Limb (tissue), 2 donors: Measurements from ENCODE around the gene RGSL1.

Source experiments
- DNase-seq, 2 donors: peaks; one replicate each; pipeline ENCODE4 v3.0.0-alpha.2; 2016; ENCODE audit errors: extremely low spot score in 2 of 2

RGSL1 gene

DNA sequence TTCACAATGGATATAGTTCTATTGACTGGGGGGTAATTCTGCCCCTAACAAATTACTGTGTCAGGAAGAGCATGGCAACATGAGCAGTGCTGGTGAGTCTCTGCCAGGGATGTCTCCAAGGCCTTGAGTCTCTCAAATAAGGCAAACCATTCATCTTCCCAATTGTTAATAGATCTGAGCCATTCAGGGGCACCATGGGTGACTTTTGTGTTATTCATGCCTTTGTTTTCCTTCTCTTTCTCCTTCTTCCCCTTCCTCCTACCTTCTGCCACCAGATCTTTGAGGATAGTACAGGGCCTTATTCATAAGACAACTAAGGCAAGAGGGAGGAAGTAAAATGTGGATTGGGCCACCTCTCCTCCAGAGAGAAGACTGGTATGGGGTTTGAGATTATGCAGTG, at the start of gene RGSL1:
TSS of gene RGSL1 (plus strand) at position 60 of the 400 bp plus-strand sequence. CDS start at position 80, 20 bp downstream.
- no peak for DNase-seq

DNA sequence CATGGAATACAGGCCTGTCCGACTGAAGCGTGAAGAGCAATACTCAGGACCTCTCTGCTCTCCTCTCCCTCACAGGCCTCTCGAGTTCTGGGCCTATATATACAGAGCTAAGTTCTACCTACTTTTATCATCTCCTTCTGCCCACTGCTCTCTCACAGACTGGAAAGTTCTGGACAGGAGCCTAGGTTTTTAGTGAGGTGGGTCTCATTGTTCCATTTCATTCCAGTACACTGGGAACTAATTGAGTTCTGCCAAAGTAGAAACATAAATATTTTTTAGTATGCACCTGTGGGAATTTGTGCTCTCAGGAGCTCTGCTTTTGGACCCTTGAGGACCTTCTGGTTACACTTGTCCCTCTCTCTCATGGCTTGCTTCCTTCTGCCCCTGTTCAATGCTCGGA, 49.4 kb upstream of the RGSL1 start, which contains the start of gene TEDDM1:
TSS of gene TEDDM1 (minus strand) at position 101 of the 400 bp plus-strand sequence. CDS start 182 bp downstream, outside the sequence.
- DNase-seq = no peak

DNA sequence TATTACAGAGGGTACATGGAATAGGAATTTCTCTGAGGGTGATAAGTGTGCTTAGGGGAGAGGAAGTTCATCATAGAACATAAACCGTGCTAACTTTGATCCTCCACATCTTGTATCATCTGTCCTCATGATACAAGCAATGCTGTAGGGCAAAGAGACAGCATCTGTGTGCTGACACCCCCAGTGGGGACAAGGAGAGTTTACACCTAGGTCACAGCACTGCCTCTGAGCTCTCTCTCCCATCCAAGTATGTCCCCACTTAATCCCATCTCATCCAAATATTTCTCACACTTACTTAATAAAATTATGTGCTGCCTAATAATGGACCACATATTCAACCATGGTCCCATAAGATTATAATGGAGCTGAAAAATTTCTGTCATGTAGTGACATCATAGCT, 45.2 kb upstream of the RGSL1 start:
- no peak for DNase-seq

DNA sequence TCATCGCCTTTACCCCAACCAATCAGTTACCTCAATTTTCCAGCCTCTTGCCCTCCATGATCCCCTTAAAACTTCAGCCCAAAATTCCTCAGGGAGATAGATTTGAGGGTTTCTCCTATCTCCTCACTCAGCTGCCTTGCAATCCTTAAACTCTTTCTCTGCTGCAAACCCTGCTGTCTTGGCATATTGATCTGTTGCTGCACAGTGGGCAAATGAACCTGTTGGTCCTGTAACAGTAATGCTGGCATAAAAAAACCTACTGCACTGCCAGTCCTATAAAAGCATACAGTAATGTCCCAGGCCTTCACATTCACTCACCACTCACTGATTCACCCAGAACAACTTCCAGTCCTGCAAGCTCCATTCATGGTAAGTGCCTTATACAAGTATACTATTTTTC, 44.4 kb upstream of the RGSL1 start:
- DNase-seq = no peak

DNA sequence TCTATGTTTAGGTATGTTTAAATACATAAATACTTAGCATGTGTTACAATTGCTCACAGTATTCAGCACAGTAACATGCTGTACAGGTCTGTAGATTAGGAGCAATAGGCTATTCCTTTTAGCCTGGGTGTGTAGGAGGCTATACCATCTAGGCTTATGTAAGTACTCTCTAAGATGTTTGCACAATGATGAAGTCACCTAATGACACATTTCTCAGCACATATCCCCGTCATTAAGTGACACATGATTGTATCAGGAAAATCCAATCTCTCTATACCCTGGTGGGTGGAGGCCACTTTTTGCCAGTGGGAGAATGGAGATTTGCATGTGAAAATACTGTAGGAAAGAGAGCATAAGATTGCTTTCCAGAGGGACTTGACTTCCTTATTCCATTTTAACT, 43.9 kb upstream of the RGSL1 start:
- DNase-seq = no peak

DNA sequence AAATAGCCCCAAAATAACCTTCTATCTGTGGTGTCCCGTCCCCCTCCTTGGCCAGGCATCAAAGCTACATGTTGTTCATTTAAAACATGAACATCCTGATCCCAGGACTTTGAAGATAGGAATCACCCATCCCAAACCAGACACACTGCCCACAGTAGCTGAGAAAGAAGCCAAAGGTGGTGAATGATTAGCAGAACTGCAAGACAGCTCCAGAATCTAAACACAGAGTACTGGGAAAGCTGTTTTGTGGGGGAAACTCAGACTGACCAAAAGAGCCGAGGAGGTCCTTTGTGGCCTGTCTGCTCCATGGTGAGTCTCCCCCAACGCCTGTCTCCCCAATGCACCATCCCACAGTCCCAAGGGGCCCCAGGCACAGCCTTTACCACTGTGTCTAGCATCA, 42.2 kb upstream of the RGSL1 start:
- no peak for DNase-seq

DNA sequence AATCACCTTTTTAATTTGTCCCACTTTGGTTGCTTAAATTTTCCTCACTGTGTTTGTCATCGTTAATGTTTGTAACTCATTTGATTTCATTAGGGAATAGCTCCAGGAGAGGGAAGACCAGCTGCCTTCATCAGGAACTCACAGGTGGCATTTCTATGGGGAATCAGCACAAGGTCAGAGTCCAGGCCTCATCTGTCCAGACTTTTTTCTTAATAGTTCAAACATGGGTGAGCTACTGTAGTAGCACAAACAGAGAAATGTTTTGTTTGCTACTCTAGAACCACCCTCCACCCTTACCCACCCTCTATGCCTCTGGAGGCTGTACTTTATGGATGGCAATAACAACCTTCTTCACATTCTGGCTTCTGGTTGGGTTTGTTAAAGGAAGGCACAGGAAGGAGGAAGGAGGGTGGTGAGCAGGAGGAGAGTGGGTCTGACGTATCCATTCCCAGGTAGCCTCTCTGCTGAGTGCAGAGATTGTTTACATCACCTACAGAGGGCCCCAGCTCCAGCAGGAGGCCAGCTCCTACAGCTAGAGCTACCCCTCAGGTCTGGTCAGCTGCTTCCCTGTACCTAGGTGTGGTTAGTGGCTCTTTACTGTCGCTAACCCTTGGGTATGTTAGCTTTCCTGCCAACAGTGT, 41.4 kb upstream of the RGSL1 start:
- no peak for DNase-seq

DNA sequence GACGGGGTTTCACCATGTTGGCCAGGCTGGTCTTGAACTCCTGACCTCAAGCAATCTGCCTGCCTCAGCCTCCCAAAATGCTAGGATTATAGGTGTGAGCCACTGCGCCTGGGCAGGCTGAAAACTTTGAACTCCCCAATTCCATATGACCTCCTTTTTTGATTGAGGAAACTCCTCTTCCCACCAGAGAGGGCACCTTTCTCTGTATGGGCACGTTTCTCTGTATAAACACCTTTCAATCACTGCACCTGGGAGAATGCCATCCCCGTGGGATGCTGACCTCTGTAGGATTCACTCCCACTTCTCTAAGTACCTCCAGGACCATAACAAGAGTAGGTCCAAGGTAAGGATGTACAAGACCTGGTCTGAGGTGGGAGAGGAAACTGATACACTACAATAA, 39.8 kb upstream of the RGSL1 start:
- DNase-seq = no peak

DNA sequence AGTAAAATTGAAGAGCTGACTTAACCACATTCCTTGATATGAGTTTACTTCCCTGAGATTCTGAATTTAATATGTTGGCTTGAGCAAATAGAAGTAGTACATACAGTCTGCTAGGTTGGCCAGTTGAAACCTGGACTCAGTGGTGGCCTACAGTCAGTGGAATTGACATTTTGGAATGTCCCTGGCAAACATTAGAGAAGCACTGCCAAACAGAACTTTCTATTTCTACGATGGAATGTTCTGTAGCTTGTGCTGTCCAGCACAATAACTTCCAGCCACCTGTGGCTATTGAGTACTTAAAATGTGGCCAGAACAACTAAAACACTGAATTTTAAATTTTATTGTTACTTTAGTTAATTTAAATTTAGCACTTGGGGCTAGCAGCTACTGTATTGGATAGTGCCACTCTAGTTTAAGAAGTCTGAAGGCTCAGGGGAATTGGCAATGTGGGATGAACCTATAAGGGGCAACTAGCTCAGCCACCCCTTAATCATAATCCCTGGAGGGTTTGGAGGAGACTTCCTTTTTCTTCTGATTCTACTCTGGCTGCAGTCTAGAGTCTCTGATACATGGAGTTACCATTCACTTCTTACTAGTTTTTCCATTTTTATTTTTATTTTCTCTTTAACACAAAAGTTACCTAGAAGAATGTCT, 39.2 kb upstream of the RGSL1 start:
- DNase-seq = no peak

DNA sequence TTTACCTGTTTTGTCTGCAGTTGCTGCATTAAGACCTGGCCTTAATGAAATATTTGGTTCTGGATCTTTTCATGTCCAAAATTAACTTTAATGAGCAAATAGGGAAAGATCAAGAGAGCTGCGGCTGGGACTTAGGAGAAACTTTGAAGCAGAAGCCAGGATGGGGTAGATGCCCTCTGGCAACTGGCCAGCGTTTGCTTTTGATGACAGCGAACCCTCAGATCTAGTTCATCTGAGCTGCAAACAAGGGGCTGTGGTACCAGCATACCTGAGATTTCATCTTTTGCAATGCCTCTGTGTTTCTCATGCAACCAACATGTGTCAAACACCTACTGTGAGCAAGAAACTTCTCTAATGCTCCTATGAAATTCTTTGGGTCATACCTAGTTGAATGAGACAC, 36.5 kb upstream of the RGSL1 start:
- no peak for DNase-seq

DNA sequence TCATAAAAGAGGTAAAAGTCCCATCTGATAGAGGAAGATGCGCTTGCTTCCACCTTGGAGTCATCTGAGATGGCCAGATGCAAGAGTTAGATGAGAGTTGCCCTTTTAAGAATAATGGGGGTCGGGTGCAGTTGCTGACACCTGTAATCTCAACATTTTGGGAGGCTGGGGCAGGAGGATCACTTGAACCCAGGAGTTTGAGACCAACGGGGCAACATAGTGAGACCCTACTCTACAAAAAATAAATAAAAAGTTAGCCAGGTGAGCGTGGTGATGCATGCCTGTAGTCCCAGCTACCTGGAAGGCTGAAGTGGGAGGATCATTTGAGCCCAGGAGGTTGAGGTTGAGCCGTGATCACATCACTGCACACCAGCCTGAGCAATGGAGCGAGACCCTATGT, 36.0 kb upstream of the RGSL1 start:
- DNase-seq = no peak

DNA sequence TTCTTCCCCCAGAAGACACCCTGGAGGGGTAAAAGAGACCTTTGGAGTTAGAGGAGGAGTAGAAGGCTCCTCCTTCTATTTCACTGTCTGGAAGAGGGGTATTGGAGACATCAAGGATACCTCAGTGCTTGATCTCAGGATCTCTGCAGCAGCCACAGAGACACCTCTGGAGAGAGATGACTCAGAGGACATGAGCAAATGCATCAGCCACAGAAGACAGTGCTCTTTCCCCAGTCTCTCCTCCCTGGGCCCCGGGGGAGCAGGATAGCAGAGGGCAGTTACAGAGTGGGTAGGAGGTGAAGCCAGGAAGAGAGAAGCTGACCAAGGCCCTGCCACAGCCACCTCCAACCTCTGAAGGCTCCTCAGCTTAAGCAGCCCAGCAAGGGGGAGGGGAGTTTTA, 34.2 kb upstream of the RGSL1 start:
- DNase-seq = no peak

DNA sequence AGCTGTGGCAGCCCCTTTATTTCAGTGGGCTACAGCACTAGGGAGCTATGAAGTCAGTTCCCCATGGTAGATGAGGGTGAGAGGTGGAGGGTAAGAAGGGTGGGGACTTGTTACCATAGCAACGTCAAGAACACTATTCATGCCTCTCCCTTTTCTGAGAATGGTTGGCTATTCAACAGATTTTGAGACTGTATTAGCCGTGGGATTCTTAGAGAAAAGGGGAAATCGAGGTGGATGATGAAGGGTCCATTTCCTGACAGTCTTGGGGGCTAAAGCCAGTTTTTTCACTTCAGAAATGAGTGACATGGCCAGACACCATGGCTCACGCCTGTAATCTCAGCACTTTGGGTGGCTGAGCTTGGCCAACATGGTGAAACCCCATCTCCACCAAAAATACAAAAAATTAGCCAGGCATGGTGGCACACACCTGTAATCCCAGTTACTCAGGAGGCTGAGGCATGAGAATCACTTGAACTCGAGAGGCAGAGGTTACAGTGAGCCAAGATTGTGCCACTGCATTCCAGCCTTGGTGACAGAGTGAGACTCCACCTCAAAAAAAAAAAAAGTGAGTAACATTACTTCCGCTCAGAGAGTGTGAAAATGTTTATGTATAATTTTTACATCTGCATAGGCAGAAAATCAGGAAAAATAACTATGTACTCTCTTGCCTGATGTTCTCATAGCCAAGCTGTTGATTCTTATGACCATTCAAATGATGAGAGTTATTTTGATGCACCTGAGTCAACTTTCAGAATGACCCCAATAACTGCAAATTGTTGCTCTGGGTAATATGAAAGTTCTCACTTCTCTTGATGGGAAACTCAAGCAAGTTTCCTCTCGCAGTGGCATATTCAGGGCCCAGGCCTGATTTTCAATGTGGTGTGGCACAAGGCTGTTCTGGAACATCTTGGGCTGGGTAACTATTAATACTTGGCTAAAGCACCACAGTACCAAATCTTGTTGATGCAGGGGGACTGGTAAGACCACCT, 23.2 kb upstream of the RGSL1 start:
- no peak for DNase-seq

DNA sequence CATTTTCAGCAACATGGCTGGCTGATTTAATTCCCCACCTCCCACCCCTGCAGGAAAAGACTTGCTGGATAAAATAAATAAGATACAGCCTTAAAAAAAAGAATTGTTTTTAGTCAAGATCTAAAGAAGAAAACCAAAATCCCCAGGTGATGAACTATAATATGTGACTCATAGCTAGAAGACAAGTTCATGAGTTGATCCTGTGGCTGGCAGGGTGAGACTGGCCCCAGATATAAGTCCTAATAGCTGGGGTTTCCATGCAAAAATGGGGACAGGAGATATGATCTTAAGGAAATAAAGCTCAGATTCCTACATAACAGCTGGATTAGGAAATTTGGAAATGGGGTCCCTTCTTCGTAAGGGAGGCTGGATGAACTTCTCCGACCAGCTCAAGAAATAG, 21.9 kb upstream of the RGSL1 start:
- no peak for DNase-seq

DNA sequence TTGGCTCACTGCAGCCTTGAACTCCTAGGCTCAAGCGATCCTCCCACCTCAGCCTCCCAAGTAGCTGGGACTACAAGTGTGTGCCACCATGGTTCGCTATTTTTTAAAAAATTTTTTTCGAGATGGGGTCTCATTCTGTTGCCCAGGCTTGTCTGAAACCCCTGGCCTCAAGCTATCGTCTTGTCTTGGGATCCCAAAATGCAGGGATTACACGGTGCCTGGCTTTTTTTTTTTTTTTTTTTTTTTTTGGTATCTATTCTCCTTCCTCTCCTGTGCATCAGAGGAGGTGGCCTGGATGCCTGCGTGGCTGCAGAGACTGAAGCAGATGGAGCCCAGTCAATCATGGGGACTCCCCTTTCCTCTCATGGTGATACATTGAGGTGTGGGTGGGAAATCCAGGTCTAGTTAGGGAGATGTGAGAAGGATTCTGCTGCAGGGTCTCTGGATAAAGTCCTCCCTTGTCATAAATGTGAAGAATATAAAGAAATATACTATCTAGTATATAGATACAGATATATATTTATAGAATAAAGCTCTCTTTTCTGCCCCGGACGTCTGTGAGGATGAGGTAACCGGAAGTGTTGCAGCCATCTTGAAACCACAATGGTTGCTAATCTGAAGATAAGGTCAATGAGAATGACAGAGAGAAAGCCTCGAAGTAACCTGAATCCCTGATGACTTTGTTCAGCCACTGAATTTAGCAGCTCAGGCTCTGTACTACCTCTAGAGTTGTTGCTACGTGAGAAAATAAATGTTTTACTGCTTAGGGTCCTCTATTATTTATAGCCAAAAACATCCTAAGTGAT, 19.5 kb upstream of the RGSL1 start:
- no peak for DNase-seq

DNA sequence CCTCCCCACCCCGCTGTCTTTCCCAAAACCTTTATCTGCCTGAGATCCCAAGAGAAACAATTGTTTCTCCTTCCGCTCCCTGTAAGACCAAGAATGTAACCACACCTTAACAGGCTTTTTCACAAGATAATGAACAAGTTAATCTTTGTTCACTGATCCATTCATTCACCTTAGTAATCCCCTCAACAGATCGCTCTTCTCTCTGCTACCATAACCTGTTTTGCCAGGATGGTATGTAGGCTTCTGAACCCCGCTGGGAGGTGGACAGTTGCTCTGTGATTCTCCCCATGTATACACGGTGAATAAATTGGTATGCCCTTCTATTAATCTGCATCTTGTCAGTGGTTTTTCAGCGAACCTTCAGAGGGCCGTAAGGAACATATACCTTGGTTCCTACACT, 18.7 kb upstream of the RGSL1 start:
- DNase-seq = no peak

DNA sequence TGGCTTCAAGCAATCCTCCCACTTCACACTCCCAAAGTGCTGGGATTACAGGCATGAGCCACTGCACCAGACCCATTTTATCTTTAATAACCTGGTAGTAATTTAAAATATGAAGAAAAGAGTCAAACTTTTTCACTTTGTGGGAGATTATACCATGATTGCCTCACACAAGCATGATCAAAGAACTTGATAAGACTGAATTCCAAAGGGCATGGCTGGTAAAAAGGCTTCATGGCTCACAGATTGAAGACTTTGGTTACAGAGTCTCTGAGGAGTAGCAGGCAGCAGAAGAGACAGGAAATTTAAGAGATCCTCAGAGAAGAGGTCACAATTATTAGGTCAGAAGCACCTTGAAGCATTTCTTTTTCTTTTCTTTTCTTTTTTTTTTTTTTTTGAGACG, 16.4 kb upstream of the RGSL1 start:
- DNase-seq = no peak

DNA sequence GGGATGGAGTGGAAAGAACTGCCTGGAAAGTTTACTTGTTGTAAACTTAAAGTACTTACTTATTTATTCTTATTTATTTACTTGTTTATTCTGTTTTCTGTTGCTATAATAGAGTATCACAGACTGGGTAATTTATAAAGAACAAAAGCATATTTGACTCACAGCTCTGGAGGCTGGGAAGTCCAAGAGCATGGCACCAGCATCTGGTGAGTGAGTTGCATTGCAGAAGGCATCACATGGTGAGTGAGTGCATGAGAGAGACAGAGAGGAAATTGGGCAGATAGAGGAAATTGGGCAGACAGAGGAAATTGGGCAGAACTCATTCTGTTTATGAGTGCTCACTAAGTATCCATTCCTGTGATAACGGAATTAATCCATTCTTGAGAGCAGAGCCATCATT, 11.6 kb upstream of the RGSL1 start:
- DNase-seq = no peak

DNA sequence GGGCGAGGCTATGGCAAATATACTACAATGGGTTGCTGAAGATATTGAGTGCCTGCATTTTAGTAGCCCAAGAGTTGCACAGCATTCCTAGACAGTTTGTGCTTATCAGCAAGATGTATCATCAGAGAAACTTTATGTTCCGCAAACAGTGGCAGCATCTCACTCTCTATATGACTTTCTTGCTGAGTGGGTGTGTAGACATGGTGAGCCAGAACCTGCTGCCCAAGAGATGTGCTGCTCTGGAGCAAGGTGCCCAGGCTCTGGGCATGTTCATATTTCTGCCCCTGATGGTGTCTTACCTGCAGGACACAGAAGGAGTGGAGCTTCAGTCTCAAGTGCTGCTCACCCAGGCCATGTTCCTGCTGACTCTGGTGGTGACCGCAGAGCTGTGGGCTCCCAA, 8.2 kb upstream of the RGSL1 start:
- no peak for DNase-seq

DNA sequence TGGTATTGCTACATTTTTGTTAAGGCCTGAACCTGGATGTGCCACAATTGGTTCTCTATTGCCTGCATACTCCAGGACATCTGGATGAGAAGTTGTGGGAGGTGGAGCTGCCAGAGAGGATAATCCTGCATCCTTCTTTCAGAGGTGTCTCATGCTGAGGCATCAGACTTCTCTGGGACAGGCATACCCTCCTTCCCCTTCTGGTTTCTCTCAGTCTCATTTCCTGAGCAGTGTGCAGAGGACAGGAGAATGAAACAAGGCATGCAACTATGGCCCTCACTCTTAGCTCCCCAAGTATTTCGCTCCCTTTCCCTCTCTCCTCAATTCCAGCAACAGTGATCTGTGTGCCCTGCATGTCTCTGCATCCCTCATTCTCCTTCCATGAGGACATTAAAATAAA, 7.6 kb upstream of the RGSL1 start:
- DNase-seq = no peak

DNA sequence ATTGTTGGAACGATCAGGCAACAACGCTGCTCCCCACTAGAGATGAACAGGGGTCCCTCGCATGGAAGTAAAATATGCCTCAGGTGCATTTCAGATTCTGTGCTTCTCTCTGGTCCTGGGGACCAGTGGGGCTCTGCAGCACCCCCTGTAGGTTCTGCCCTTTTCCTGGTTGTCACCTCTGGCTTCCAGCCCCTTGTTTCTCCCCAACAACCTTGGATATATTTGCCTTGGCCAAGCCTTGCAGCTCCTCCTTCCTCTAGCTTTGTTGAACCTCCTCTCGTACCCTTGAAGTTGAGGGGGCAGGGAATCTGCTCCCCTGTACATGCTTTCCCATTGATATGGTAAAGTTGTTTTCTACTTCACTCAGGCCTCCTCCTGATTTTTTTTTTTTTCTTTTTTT, 5.4 kb upstream of the RGSL1 start:
- DNase-seq = no peak
